NCI-H1092 (cell line): ENCODE data around the gene PPM1B.
"Not testable (repeated sequence)": the region's sequence is repeated elsewhere in the genome, so short reads cannot be mapped to it uniquely, and the experiment has no call there.

Source experiments
- DNase-seq: peaks from one replicate; lab custom pipeline; 2025; lab: John Stamatoyannopoulos, UW

PPM1B gene

DNA sequence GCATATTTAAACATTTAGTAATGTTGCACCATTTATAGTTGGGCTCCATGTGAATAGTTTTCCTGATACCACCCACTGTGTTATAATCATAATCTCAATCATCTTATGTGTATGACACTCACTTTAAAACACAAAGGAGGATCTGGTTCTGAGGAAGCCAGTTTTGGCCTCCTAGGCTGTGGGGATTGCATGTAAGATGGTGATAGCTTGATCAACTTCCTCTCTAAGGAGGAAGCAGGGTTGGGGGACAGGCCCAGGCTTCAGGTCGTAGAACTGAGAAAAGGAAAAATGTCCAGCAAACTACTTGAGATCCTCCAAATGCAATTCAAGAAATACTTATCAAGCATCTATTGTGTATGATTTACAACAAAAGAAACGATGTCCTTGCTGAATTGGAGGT is 4.9 kb upstream of the PPM1B start:
- no peak for DNase-seq

DNA sequence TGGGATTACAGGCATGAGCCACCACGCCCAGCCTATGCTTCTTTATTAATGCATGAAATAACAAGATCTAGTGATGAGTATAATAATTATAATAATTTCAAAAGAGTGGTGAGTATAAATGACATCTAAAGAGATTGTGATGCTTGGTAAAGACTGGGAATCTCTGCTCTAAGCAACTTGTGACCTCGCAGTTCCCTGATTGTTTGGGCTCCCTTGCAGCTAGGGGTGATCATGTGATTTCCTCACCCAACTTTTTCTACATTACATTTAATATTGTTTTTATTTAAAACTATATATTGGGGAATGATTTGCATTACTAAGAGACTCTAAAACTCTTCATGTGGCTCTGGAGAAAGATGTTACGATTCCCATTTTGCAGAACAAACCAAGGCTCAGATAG is 4.1 kb upstream of the PPM1B start:
- DNase-seq: no peak

DNA sequence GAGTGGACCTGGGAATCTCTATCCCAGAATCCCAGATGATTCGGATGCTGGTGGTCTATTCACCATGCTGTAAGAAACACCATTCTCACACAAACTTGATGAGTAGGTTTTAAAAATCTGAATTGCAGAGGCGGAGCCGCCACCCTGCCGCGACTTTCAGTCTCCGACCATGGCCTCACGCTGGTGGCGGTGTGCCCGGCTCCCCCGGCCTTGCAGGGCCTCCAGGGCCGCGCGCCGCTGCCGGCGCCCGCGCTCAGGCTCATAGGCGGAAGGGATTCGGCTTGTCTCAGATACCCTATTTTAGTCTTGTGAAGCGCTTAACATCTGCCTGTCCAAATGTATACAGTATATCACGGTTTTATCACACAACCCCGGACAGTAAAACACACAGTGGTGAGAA is 2.6 kb upstream of the PPM1B start:
- DNase-seq: no peak

DNA sequence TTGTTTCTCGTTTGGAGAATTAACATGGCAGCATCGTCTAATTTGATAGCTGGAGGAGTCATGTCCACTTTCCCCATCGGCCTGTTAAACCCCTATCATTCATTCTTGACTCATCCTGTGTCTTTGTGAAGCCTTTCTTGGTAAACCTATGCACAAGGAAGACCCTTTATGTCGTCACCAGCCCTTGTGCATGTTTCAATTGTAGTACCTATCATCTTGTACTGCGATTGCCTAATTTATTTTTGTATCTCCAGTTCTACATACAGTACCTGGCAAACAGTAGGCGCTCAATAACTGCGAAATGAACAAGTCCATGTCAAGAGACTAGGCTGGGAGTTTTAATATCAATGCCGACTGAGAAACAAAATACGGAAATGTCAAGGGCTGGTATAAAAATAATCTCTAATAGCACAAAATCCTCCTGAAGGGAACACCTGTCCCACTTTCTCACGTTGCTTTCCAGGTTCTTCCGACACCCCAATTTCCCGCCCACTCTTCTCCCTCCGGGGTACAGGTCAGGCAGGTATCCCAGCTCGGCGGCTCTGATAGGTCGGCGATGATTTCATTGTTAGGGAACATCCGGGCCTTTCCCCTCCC is 1.3 kb upstream of the PPM1B start:
- DNase-seq: no peak

DNA sequence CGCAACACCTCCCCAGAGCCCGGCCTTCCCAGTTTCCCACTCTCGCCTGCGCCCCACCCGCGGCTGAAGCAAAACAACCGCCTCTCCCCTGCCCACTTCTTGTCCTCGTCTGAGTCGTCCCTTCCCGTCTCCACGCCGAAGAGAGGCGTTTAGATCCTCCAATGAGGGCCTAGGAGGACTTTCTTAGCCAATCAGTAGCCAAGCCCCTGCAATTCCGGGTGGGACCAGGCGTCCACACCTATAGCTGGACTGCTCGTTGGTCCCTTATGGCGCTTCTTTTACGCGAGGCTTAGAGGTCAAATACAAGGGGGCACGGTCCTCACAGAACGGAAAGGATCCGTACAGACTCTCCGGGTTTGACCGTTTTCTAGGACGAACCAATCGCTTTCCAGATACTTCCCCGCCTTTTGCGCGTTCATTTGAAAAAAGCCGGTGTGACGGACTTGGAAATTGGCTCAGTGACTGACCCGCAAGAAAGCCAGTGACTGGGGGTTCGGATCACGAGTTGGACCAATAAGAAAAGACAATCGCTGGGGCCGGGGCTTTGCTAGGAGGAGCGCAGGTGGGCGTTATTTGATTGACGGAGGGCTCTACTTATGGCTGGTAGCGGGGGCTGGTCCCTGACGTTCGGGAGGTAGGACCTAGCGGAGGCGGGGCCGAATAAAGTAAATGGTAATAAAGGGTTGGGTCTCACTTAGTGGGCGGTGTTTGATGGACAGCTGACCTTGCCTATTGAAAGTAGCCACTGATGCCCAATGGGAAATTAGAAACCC is 581 bp upstream of the PPM1B start:
- peak; percentile 98 for DNase-seq

DNA sequence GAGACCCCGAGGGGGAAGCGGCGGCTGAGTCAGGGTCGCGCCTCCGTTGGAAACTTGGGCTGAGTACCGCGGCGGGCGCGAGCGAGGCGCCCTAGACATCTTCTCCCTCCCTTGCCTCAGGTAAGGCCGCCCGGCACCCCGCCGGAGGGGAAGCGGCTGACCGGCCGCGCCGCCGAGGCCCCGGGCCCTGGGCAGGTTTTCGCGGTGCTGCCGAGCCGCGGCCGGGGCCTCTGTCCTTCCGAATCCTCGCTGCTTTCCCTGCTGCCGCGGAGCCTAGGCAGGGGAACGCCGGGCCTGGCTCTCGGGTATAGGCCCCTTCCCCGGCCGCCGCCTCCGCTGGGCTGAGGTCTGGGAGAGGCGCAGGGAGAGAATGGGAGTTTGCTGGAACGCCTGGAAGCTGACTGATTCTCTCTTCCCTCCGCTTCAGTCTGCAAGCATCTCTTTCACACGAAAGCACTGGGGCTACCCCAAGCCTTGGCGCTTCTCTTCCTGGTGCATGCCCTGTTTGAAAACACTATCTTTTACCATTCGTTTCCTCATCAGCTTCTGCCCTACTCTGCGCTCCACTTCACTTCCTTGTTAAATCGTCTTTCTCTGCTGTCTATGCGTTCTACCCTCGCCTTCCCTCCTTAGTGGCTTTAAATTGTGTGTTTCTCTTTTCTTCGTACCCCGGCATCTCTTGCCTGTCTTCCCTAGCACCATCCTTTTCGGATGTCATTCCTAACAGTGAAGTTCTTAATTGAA is 652 bp downstream of the PPM1B start:
- DNase-seq: no peak

DNA sequence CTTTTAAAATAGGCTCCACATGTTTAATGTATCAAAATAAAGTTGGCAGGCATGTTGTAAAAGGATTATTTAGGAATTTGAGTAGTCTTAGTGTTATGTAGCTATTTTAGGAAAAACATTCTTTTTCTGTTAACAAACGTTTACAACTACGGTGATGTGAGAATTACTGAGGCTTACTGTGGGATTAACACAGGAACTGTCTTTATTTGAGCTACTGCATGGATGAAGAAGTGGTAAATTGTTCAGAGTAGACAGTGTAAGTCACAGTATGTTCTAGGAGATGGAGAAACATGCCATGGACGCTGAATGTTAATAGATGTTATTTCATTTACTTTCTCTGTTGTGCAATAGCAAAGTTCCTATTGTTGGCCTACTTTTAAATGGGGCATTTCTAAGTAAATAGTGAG is 1.6 kb downstream of the PPM1B start:
- DNase-seq: no peak

DNA sequence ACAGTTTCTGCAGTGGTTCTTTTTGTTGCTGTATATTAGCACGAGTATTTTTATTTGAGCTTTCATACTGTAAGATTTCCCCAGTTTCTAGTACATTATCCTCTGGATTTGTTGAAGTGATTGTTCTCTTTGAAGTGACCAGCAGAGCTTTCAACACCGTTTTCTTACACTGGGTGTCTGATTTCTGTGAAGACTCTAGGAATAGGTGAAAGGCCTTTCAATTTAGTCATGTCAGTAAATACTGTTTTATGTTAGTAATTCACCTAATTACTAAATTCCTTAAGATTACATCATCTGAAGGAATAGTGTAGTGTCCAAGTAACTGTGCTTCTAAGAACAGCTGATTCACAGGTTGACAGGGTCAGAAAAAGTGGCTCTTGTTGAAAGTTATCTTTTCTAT is 2.3 kb downstream of the PPM1B start:
- no peak for DNase-seq

DNA sequence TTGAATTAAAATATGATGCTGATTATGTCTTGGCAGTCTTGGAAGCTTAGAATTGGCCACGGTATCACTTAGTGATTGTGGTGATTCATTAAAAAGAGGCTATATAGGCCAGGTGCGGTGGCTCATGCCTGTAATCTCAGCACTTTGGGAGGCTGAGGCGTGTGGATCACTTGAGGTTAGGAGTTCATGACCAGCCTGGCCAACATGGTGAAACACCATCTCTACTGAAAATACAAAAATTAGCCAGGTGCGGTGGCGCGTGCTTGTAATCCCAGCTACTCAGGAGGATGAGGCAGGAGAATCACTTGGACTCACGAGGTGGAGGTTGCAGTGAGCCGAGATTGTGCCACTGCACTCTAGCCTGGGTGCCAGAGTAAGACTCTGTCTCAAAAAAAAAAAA is 2.8 kb downstream of the PPM1B start:
- not testable (repeated sequence) for DNase-seq

DNA sequence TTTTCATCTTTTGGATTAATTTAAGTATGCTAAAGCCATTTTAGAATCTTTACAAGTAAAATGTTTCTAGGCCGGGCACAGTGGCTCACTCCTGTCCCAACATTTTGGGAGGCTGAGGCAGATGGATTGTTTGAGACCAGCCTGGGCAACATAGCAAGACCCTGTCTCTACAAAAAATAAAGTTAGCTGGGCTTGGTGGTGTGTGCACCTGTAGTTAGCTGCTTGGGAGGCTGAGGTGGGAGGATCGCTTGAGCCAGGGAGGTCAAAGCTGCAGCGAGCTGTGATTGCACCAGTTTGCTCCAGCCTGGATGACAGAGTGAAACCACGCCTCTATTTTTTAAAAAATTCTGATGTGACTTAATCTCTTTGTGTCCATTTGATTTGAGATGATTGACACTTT is 3.9 kb downstream of the PPM1B start:
- no peak for DNase-seq

DNA sequence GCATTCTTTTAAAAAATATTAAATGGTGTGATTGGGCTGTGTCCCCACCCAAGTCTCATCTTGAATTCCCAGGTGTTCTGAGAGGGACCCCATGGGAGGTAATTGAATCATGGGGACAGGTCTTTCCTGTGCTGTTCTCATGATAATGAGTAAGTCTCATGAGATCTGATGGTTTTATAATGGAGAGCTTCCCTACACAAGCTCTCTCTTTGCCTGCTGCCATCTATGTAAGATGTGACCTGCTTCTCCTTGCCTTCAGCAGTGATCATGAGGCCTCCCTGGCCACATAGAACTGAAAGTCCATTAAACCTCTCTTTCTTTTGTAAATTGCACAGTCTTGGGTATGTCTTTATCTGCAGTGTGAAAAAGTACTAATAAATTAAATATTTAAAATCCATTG is 10.3 kb downstream of the PPM1B start:
- DNase-seq: no peak

DNA sequence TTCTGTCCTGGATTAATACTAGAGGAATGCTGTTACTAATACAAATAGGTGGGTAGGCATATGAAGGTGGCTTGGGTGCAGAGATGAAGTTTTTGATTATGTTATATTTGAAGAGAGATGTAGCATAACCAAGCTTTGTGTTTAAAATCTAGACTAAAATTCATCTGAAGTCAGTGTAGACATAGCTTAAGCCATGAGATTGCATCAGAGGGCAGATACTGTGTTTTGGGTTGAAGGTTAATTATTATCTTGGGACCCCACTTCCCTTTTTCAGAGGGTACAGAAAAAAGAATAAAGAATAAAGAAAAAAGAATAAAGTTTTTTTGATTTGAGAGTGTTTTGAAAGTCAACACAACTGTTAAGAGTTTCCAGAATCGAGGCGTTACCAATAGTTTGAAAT is 13.0 kb downstream of the PPM1B start:
- no peak for DNase-seq

DNA sequence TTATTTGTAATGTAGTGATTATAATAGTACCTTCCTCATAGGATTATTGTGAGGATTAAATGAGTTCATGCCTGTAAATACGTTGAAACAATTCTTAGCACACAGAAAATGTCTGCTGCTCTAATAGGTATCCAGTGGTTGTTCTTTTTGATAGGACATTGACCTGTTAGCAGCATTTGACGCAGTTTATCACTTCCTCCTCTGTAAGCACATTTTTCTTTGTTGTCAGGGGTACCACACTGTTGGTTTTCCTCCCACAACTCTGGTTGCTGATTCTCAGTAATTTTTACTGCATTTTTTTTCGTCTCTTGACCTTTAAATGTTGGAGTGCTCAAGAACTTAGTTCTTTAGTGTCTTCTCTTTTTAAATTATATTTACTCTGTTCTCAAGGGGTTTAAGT is 15.4 kb downstream of the PPM1B start:
- DNase-seq: no peak

DNA sequence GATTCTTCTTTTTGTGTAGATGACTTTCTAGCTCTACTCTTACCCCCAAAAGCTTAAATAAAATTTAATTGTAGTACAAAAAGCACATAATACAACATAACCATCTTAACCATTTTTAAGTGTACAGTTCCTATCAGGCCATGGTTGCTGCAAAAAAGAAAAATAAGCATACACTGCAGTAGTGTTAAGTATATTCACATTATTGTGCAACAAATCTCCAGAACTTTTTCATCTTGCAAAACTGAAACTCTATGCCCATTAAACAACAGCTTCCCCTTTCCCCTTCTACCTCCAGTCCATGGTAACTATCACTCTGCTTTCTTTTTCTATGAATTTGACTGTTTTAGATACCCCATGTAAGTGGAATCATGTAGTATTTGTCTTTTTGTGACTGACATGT is 18.1 kb downstream of the PPM1B start:
- no peak for DNase-seq

DNA sequence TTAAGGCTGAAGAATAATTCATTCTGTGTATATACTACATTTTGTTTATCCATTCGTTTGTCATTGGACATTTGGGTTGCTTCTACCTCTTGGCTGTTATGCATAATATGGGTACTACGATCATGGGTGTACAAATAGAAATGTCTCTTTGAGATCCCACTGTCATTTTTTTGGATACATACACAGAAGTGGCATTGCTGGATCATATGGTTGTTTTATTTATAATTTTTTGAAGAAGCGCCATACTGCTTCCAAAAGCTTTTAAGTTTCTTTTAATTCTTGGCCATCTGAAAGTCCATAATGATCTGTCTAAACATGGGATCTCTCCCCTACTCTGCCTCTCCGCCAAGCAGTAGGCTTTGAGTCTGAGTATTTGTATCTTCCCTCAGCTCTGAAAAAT is 18.6 kb downstream of the PPM1B start:
- no peak for DNase-seq

DNA sequence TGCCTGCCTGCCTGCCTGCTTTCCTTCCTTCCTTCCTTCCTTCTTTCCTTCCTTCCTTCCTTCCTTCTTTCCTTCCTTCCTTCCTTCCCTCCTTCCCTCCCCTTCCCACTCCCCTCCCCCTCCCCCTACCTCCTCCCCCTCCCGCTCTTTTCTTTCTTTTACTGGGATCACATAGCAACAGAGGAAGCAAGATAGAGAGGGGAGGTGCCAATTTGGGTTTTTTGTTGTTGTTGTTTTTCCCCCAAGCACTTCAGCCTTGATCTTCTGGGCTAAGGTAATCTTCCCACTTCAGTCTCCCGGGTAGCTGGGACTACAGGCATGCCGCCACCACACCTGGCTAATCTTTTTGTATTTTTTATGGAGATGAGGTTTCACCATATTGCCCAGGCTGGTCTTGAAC is 20.0 kb downstream of the PPM1B start:
- no peak for DNase-seq

DNA sequence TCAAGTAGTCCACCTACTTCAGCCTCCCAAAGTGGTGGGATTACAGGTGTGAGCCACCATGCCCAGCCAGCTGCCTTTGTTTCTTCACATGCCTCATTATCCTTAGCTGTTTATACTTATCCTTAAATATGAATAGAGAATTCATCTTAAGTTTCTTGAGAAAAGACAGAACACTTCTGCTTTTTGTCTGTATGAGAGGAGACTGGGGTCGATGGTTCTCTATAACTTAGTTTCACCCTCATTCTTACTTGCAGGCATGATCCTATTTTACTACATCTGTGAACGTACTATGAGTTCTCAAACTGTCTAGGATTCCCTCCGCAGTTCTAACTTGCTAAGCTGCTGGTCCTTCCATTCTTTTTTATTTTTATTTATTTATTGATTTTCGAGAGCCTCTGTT is 20.4 kb downstream of the PPM1B start:
- DNase-seq: no peak

DNA sequence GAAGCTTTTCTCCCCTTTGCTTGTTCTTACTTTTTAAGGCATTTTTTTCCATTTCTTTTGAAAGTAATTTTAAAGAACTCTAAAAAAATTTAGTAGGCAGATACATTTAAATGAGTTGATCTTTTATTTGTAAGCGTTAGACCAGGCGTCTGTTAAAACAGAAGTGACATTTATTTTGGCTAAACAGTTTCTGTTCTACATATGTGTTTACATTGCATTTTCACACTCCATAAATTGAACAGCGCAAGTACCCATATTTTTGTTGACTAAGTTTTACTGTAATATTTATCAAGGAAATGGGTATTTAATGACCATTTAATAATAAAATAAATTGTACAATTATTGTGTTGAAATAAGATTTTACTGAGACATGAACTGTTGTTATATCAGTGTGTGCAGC is 21.9 kb downstream of the PPM1B start:
- DNase-seq: no peak

DNA sequence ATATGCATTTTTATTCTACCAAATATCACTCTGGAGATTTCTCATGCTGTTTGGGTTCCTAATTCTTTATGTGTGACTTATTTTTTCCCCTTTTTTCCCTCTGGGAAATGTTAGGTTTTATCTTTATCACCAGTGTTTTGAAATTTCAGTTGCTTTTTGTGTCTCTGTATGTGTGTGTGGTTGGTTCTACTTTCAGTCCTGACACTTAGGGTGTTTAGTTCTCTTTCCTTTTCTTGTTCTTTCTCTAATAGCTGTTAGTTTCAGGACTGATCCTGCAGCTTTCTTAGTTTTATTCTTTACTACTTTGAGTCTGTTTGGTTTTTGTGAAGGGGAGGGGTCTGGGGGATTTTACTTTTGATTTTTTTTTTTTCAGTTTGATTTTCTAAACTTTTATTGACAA is 23.1 kb downstream of the PPM1B start:
- no peak for DNase-seq

DNA sequence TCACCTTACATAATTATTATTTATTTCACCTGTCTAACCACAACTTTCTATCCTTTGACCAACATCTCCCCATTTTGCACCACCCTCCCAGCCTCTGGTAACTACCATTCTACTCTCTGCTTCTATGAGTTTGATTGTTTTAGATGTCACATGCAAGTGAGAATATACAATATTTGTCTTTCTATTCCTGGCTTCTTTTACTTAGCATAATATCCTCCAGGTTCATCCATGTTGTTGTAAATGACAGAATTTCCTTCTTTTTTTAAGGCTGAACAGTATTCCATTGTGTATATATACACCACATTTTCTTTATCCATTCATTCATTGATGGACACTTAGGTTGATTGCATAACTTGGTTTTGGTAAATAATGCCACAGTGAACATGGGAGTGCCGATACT is 24.0 kb downstream of the PPM1B start:
- no peak for DNase-seq

DNA sequence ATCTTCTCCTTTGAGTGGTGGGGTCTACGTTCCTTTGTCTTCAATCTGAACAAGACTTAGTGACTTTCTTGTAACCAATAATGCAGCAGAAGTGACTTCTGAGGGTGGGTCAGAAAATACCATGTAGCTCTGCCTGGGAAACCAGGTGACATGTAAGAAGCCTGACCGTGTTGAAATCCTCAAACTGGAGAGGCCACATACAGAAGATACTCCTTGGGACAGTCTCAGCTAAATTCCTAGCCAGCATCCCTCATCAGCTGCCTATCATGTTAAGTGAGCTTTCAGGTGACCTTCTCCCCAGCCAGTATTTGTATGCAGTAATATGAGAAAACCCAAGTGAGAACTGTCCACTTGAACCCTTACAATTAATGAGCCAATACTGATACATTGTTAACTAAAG is 27.0 kb downstream of the PPM1B start:
- DNase-seq: no peak

DNA sequence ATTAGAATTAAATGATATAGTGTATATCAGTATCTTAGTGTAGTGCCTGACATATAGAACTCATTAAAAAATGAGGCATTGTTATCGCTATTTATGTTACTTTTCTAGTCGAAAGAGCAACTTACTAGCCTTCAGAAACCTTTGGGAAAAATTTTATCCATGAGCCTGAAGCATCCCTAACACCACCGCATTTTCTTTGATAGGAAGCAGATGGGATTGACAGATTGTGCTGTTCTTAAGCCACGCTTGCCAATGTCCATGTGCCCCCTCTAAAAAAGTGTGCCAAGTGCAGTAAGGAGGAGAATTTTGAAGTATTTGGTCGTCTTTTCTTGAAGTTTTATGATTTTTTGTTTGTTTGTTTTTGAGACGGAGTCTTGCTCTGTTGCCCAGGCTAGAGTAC is 29.1 kb downstream of the PPM1B start:
- DNase-seq: no peak

DNA sequence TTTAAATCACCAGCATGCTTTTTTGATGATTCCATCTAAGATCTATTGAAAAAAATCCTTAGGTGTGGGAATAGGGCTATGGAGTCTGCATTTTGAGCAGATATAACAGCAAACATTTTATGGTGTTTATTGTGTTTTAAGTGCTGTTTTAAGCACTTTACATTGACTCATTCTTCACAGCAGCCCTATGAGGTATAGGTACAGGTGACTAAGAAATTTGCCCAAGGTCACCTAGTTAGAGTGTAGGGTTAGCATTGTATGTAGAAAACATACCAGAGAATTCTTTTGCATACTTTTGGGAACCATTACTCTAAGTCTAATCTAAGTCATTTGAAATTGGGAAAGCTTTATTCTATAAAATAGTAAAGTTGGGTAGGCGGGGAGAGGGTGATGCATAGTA is 31.3 kb downstream of the PPM1B start:
- no peak for DNase-seq

DNA sequence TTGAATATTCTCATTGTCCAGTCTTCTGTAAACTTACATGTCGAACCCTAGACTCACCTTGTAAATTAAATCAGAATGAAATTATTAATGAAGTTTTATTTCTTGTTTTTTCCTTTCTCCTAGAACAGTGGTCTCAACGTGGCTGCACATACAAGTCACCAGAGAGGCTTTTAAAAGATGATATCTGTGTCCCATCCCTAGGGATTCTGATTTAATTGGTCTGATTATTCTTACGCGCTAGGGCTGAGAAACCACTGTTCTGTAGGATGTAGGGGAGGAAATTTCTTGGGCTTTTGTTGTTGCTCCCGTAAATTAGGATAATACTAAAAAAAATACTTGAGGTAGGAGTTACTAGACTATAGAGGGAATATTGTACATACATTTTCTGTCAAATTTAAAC is 32.1 kb downstream of the PPM1B start:
- DNase-seq: no peak
